HCT116 (cell line): ENCODE results near the gene LIMS2.

Source experiments
- CBX3 ChIP-seq: IDR thresholded peaks from 2 replicates; pipeline ENCODE4 v1.6.1; 2012; ENCODE audit warnings: low read depth
- CEBPB ChIP-seq: IDR thresholded peaks from 2 replicates; pipeline ENCODE4 v1.6.1; 2012; ENCODE audit warnings: low read depth
- EZH2 ChIP-seq: fragments of 200-600 bp; sonication (generic); IDR thresholded peaks from 2 replicates; pipeline ENCODE4 v1.6.1; 2017; ENCODE audit warnings: antibody characterized with exemption, mixed run types
- EZH2phosphoT487 ChIP-seq: fragments of 200-600 bp; IDR thresholded peaks from 2 replicates; pipeline ENCODE4 v1.6.1; 2018; ENCODE audit warnings: antibody characterized with exemption, borderline replicate concordance
- FOSL1 ChIP-seq: IDR thresholded peaks from 2 replicates; pipeline ENCODE4 v1.6.1; 2012; ENCODE audit warnings: low read depth
- SIN3A ChIP-seq: IDR thresholded peaks from 2 replicates; pipeline ENCODE4 v1.6.1; 2012; ENCODE audit warnings: low read depth
- SP1 ChIP-seq: IDR thresholded peaks from 2 replicates; pipeline ENCODE4 v1.6.1; 2012; ENCODE audit warnings: low read depth
- YY1 ChIP-seq: IDR thresholded peaks from 2 replicates; pipeline ENCODE4 v1.6.1; 2011; ENCODE audit warnings: low read length, low read depth, moderate library complexity, mild to moderate bottlenecking; ENCODE audit not compliant: insufficient replicate concordance; ENCODE audit errors: extremely low read depth
- TF ChIP-seq, protein P1 (sequence below), 3 experiments: fragments of 200-600 bp in 1 of 3; sonication (generic) in 1 of 3; IDR thresholded peaks in 2 of 3; conservative IDR thresholded peaks in 1 of 3; 2 replicates each; pipeline ENCODE4 v1.5.1; 2012 to 2017; ENCODE audit warnings: low read depth in 2 of 3, low read length in 2 of 3, antibody characterized with exemption in 1 of 3, borderline replicate concordance in 1 of 3, control low read depth in 1 of 3, mild to moderate bottlenecking in 1 of 3, mixed read lengths in 1 of 3, mixed run types in 1 of 3, moderate library complexity in 1 of 3; ENCODE audit not compliant: insufficient read depth in 1 of 3
- TF ChIP-seq, protein P2 (sequence below): IDR thresholded peaks from 2 replicates; pipeline ENCODE4 v1.6.1; 2012

DNA sequence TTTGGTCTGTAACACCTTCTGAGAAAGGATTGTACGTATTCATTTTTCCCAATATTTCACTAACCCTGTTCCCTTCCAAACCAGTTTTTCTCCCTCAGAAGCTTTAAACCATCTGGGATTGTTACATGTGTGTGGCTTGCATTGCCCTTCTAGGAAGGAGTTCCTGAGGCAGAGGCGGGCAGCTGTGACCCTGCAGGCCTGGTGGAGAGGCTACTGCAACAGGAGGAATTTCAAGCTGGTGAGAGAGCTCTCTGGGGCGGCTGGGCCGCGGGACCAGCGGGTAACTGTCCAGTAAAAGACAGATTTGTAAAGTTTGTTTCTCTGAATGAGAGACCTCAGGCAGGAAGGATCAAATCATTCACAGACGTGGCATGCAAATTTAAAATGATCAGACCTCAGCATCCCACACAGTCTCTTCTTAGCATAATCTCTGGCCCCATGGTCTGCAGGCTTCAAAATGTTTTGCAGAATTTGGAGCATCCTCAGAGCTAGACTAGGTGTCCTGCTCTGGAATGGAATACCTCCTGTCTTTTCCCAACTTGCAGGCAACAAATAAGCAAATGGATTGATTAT, 69.6 kb downstream of the LIMS2 start:
- TF ChIP-seq, protein P1, sequence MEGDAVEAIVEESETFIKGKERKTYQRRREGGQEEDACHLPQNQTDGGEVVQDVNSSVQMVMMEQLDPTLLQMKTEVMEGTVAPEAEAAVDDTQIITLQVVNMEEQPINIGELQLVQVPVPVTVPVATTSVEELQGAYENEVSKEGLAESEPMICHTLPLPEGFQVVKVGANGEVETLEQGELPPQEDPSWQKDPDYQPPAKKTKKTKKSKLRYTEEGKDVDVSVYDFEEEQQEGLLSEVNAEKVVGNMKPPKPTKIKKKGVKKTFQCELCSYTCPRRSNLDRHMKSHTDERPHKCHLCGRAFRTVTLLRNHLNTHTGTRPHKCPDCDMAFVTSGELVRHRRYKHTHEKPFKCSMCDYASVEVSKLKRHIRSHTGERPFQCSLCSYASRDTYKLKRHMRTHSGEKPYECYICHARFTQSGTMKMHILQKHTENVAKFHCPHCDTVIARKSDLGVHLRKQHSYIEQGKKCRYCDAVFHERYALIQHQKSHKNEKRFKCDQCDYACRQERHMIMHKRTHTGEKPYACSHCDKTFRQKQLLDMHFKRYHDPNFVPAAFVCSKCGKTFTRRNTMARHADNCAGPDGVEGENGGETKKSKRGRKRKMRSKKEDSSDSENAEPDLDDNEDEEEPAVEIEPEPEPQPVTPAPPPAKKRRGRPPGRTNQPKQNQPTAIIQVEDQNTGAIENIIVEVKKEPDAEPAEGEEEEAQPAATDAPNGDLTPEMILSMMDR (IDR thresholded peaks at IDR 0.05 in 2 of 3, conservative IDR thresholded peaks at IDR 0.05 in 1 of 3; ENCODE audit: borderline replicate concordance in 1 of 3, insufficient read depth in 1 of 3, low read depth in 2 of 3, low read length in 2 of 3), result no peak
- no peak for TF ChIP-seq EZH2phosphoT487
- TF ChIP-seq, protein P2, sequence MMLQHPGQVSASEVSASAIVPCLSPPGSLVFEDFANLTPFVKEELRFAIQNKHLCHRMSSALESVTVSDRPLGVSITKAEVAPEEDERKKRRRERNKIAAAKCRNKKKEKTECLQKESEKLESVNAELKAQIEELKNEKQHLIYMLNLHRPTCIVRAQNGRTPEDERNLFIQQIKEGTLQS, result no peak
- TF ChIP-seq FOSL1, result no peak
- TF ChIP-seq CBX3, result no peak
- no peak for TF ChIP-seq SIN3A
- no peak for TF ChIP-seq SP1
- no peak for TF ChIP-seq CEBPB
- TF ChIP-seq EZH2, result no peak
- no peak for TF ChIP-seq YY1
